Smooth muscle cell (in vitro differentiated cells): ENCODE measurements around the gene ITGB6. TPM values are rescaled to one million over a fixed set of nuclear protein-coding genes. Genes with fewer than 3 reads are reported as not detected.

ENCODE experiments used
- DNase-seq: peaks from one replicate; lab custom pipeline; 2025; ENCODE audit not compliant: unreplicated experiment; lab: John Stamatoyannopoulos, UW
- H2AFZ ChIP-seq: fragments of 200-600 bp; sonication (generic); 2 replicates; pipeline ENCODE4 v1.6.0; 2016; ENCODE audit warnings: antibody characterized with exemption, low read depth, mild to moderate bottlenecking
- H3F3A ChIP-seq: fragments of 200-600 bp; sonication (generic); 2 replicates; pipeline ENCODE4 v1.6.0; 2017; ENCODE audit warnings: antibody characterized with exemption, low read depth
- H3K27ac ChIP-seq: fragments of 200-600 bp; sonication (generic); 2 replicates; pipeline ENCODE4 v1.5.1; 2016; ENCODE audit warnings: low read depth, mild to moderate bottlenecking
- H3K27me3 ChIP-seq: fragments of 200-600 bp; sonication (generic); 2 replicates; pipeline ENCODE4 v1.6.1; 2016; ENCODE audit warnings: low read depth, mild to moderate bottlenecking
- H3K36me3 ChIP-seq: fragments of 200-600 bp; sonication (generic); 2 replicates; pipeline ENCODE4 v1.5.1; 2016; ENCODE audit warnings: low read depth
- H3K4me1 ChIP-seq: fragments of 200-600 bp; sonication (generic); 2 replicates; pipeline ENCODE4 v1.5.1; 2016; ENCODE audit warnings: low read depth
- H3K4me2 ChIP-seq: fragments of 200-600 bp; sonication (generic); 2 replicates; pipeline ENCODE4 v1.6.0; 2016; ENCODE audit warnings: mild to moderate bottlenecking
- H3K4me3 ChIP-seq: fragments of 200-600 bp; sonication (generic); 2 replicates; pipeline ENCODE4 v1.5.1; 2016; ENCODE audit warnings: mild to moderate bottlenecking
- H3K79me2 ChIP-seq: fragments of 200-600 bp; sonication (generic); 2 replicates; pipeline ENCODE4 v1.6.0; 2016; ENCODE audit warnings: low read depth, mild to moderate bottlenecking
- H3K9ac ChIP-seq: fragments of 200-600 bp; sonication (generic); 2 replicates; pipeline ENCODE4 v1.6.0; 2016; ENCODE audit warnings: low read depth
- H3K9me3 ChIP-seq: fragments of 200-600 bp; sonication (generic); replicated peaks from 2 replicates; pipeline ENCODE4 v1.5.1; 2016; ENCODE audit warnings: low read depth
- H4K20me1 ChIP-seq: fragments of 200-600 bp; sonication (generic); 2 replicates; pipeline ENCODE4 v1.6.0; 2016; ENCODE audit warnings: low read depth
- WGBS: methylation state at CpG from one replicate; pipeline ENCODE4 v1.1.7; 2016; ENCODE audit warnings: low lambda C conversion rate; 5-methylcytosine and 5-hydroxymethylcytosine counted together
- polyA plus RNA-seq: library from polyadenylated mRNA; unstranded; fragments of >200 nt; fragmentation: Nextera tagmentation; extraction: Ambion mirVana; gene quantifications from 2 replicates; pipeline ENCODE4 v1.2.1, GENCODE V29; 2016
- total RNA-seq: library from RNA; depleted of rRNA; stranded (reverse); fragments of >200 nt; gene quantifications from 2 replicates; pipeline ENCODE4 v1.2.3, GENCODE V29; 2014
- TF ChIP-seq, protein P1 (sequence below): fragments of 200-600 bp; sonication (generic); IDR thresholded peaks from 2 replicates; pipeline ENCODE4 v1.5.1; 2017; ENCODE audit warnings: borderline replicate concordance, mild to moderate bottlenecking, antibody characterized with exemption; ENCODE audit not compliant: insufficient read depth, poor library complexity, severe bottlenecking

ITGB6 gene
- total and polyA plus RNA-seq, 2 experiments from 2014 or later, result 15.2 to 181 TPM

- TF ChIP-seq, protein P1, sequence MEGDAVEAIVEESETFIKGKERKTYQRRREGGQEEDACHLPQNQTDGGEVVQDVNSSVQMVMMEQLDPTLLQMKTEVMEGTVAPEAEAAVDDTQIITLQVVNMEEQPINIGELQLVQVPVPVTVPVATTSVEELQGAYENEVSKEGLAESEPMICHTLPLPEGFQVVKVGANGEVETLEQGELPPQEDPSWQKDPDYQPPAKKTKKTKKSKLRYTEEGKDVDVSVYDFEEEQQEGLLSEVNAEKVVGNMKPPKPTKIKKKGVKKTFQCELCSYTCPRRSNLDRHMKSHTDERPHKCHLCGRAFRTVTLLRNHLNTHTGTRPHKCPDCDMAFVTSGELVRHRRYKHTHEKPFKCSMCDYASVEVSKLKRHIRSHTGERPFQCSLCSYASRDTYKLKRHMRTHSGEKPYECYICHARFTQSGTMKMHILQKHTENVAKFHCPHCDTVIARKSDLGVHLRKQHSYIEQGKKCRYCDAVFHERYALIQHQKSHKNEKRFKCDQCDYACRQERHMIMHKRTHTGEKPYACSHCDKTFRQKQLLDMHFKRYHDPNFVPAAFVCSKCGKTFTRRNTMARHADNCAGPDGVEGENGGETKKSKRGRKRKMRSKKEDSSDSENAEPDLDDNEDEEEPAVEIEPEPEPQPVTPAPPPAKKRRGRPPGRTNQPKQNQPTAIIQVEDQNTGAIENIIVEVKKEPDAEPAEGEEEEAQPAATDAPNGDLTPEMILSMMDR, result no peak
- Histone ChIP-seq H3K36me3 (no peaks in the 10 kb centered on the region), H3K27ac (no peak overlapping the region), H3K27me3 (no peaks in the 10 kb centered on the region), H3K9me3 (no peaks in the 10 kb centered on the region), H3K9ac (no peak overlapping the region), H3K4me3 (no peak overlapping the region), H3K4me2 (no peak overlapping the region), H3F3A (no peaks in the 10 kb centered on the region), H4K20me1 (no peaks in the 10 kb centered on the region), H3K4me1 (no peaks in the 10 kb centered on the region), H3K79me2 (no peaks in the 10 kb centered on the region), H2AFZ (no peak overlapping the region)
- WGBS, result 46% methylated on average over 2 of the region's 2 CpGs
- no peak for DNase-seq
Measured at GRCh38 chr2:160104115-160104514, 96.0 kb downstream of the ITGB6 start.

DNA sequence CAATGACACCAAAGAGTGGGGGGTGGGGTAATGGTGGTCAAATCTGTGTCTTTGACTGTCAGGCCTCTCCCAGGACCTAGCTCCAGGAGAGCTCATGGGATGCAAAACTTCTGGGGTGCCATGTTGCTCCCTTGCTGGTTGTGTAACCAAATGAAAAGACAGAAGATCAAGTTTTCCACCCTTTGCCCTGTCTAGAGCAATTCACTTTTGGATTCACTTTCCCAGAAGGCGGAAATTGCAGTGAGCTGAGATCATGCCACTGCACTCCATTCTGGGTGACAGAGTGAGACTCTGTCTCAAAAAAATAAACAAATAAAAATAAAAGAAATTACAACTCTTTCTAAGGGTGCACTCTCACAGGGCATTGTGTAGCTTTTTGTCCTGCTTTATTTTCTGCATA lies 102.7 kb downstream of the ITGB6 start:
- Histone ChIP-seq H3K27ac (no peak overlapping the region), H3K79me2 (no peaks in the 10 kb centered on the region), H3F3A (no peaks in the 10 kb centered on the region), H3K4me2 (no peak overlapping the region), H3K9me3 (no peaks in the 10 kb centered on the region), H3K27me3 (no peaks in the 10 kb centered on the region), H3K4me1 (no peaks in the 10 kb centered on the region), H3K9ac (no peak overlapping the region), H3K36me3 (no peaks in the 10 kb centered on the region), H2AFZ (no peak overlapping the region), H4K20me1 (no peaks in the 10 kb centered on the region), H3K4me3 (no peak overlapping the region)
- TF ChIP-seq, protein P1, result no peak
- 92% methylated on average over 1 of the region's 1 CpG for WGBS
- DNase-seq, result no peak

DNA sequence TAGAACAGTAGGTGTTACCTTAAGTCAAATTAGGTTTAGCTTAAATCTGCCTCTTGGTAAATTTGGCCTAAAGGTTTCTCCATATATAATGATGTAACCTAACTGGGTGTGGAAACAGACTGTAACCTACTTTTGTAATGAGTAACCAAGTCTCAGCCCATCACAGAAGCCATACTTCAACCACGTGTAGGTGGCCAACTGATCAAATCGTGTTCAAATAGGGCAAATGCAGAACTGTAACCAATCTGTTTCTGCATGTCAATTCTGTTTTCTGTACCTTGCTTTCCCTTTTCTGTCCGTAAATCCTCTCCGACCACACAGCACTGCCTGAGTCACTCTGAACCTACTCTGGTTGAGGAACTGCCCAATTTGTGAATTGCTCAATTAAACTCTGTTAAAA lies 103.7 kb downstream of the ITGB6 start:
- no peak overlapping the region for H3K4me2 ChIP-seq

DNA sequence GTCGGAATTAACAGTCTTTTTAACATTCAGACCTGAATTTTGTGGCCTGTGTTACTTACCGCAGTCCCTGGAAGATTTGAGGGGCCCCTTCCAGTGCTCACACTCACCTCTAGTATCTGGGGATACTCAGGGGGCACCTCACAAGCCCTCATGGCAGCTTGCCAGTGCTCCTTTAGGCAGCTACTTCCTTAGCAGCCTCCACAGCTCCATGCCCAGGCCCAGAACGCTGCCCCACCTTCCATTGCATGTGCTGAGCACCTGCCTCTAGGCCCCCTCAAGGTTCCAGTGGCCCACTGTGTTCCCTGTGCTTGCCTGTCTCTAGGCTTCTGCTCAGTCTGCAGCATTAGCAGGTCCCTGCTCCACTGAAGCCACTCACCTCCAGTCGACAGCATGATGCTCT lies 107.6 kb downstream of the ITGB6 start:
- H3K4me2 ChIP-seq, result no peak overlapping the region
- H3K9me3 ChIP-seq, result peaks cover 18% of the 10 kb centered on the region
- H3K27ac ChIP-seq, result no peak overlapping the region
- H3K4me3 ChIP-seq, result no peak overlapping the region
- H3K9ac ChIP-seq, result no peak overlapping the region
- WGBS, result 82% methylated on average over 4 of the region's 4 CpGs
- H4K20me1 ChIP-seq, result no peaks in the 10 kb centered on the region
- no peak for DNase-seq
- no peaks in the 10 kb centered on the region for H3F3A ChIP-seq
- TF ChIP-seq, protein P1, result no peak
- H3K27me3 ChIP-seq, result no peaks in the 10 kb centered on the region
- no peaks in the 10 kb centered on the region for H3K4me1 ChIP-seq
- H3K36me3 ChIP-seq, result no peaks in the 10 kb centered on the region
- H2AFZ ChIP-seq, result no peak overlapping the region
- no peaks in the 10 kb centered on the region for H3K79me2 ChIP-seq

More for the DNA sequence above, 103.7 kb downstream of the ITGB6 start:
- no peak overlapping the region for H3K4me3 ChIP-seq
- TF ChIP-seq, protein P1, result no peak
- H3K9ac ChIP-seq, result no peak overlapping the region
- no peak overlapping the region for H3K27ac ChIP-seq
- H3K9me3 ChIP-seq, result no peaks in the 10 kb centered on the region
- no peaks in the 10 kb centered on the region for H3K36me3 ChIP-seq
- no peak overlapping the region for H2AFZ ChIP-seq
- H4K20me1 ChIP-seq, result no peaks in the 10 kb centered on the region
- no peak for DNase-seq
- no peaks in the 10 kb centered on the region for H3K27me3 ChIP-seq
- WGBS, result 77% methylated on average over 4 of the region's 4 CpGs
- no peaks in the 10 kb centered on the region for H3K4me1 ChIP-seq
- no peaks in the 10 kb centered on the region for H3F3A ChIP-seq
- H3K79me2 ChIP-seq, result no peaks in the 10 kb centered on the region
